HG03571 (cell line): Measurements from ENCODE around the gene HCRTR1.
A peak's percentile ranks its signal among the peaks of the same experiment; 100 is the strongest.

ENCODE experiments used
- ATAC-seq: cut with Tn5 transposase; IDR thresholded peaks from one replicate; pipeline ENCODE4 v1.9.1; 2021; ENCODE audit not compliant: unreplicated experiment

HCRTR1 gene

DNA sequence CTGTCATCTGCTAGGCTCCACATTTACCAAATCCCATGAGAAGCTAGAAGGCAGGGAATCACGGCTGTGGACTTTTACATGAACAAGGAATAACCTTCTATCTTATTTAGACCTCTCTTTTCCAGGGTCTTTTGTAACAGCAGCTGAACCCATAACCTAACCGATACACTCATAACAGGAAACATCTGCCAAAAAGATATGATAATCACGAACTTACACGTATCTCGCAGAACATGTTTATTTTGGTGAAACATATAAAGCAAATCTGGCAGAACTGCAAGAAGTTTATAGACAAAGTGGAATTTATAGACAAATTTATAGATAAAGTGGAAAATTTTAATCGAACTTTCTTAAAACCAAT is 20.8 kb upstream of the HCRTR1 start:
- ATAC-seq, result no peak

DNA sequence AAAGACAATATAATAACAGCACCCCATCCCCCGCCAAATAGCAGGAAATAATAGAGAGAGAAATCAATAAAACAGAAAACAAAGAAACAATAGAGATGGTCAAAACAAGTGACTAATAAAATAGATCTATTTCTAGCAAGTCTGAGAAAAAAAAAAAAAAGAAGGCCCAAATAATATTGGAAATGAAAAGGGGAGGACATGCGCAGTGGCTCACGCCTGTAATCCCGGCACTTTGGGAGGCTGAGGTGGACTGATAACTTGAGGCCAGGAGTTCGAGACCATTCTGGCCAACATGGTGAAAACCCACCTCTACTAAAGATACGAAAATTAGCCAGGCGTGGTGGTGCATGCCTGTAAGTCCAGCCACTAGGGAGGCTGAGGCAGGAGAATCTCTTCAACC is 18.5 kb upstream of the HCRTR1 start:
- no peak for ATAC-seq

- no peak for ATAC-seq
These were observed 16.8 kb upstream of the HCRTR1 start for GRCh38 chr1:31600641-31601040.

- no peak for ATAC-seq
These were observed 15.4 kb upstream of the HCRTR1 start for GRCh38 chr1:31602081-31602480.

DNA sequence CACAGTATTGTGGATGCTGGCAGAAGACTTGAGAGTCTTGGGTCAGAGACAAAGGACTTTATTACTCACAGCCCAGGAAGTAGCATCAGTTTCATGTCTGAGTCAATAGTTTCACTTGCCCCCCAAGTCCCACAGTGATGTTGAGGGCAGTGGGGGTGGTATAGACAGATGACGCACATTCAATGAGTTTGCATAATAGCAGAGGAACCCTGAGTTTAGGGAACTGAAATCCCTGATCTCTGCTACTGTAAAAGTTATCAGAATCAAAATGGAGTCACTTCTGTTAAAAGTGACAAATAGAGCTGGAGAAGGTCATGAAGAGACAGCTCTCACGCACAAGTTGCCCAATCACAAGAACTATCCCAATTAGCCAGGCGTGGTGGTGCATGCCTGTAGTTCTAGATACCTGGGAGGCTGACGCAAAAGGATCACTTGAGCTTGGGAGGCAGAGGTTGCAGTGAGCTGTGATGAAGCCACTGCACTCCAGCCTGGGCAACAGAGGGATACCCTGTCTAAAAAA is 11.5 kb upstream of the HCRTR1 start:
- peak; percentile 93 for ATAC-seq

DNA sequence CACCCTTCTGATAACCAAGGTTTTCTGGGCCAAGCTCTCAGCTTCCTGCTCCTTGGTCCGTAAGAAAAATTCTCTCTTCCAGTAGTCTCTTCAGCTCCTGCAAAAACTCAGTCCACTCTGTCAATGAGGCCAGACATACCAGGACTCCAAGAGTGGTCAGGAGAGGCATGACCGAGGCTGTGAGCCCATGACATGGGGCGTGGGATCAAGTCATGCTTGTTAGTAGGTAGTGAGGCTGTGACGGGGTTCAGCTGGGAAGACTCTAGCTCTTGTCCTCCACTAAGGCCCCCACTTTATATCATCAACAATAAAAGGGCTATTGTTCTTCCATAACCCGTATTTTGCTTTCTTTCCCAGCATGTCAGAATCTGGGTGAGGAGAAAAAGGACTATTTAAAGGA is 10.1 kb upstream of the HCRTR1 start:
- ATAC-seq, result no peak

DNA sequence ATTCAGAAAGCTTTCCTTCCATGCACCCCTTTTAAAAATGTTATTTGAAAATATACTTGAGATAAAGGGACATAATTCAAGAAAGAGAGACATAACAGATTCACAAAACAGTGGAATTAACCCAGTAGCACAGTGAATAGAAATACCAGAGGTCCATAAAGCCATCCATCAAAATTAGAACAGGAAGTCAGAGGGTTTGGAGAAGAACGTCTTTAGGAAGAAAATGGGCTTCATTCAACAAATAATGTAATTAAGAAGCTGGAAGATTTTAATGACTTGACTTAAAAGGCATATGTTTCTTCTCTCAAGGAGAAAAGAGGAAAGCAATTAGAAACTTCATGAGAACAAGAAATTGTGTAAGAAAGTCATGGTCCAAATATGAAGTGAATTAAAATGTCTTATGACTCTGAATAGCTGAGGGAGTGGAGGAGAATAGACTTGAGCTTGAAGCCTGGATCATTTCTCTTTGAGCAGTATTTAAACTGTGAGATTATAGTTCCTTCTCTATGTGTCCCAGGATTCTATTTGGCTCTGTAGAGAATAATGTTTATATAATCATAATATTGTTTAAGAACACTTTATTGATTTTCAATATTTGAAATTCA is 7.9 kb upstream of the HCRTR1 start:
- no peak for ATAC-seq

GRCh38 chr1:31614414-31615005 is 3.0 kb upstream of the HCRTR1 start:
- no peak for ATAC-seq

DNA sequence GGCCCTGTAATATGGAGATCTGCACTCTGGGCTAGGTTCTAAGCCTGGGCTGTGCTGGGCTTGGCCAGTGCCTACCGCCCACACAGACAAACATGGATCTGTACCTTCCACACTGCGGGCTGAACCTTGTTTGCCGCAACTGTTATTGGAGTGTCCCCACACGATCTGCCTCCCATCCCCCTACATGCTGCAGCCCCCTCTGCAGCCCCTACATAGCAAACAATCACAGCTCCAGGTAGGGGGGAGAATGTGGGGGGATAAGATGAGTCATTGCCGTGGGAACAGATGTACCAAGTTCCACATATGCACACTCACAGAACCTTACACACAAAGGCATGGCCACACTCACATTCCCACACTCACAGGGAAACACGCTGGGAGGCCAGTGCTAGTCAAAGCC is 2.1 kb upstream of the HCRTR1 start:
- ATAC-seq, result no peak

- ATAC-seq, result no peak
These were observed 1.6 kb upstream of the HCRTR1 start for GRCh38 chr1:31615939-31616338.

DNA sequence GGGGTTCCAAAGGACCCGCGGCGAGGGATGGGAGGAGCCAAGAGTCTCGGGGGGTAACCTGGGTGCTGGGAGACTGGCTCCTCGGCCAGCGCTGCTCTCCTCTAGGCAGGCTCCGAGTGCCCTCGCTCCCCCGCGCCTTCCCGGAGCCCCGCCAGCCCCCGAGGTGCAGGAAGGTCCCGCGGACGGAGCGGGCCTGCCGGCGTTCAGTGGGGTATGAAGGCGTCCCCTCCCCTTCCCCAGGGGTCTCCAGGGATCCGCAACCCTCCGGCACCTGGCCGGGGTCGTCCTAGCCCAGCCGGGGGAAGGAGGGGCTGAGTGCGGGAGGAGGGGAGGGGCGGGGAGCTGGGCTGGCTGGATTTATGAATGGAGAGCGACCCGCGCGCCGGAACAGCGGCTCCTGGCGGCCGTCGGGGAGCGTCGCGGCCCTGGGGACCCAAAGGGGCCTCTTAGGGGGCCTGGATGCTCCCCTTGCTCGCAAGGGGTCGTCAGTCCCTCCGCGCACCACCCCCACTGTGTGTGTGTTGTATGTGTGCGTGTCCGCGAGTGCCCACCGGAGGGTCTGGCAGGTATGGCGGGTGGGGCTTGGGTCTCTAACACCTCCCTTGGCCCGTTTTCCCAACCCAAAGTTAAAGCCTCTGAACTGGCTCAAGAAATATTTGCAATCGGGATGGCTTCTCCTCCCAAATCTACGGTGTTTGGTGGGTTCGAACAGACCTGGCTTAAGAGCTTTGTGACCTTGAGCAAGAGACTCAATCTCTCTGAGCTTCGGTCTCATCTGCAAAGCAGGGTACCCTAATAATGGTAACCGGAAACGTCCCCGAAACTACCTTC is 642 bp downstream of the HCRTR1 start:
- no peak for ATAC-seq

GRCh38 chr1:31618916-31619846 is 1.7 kb downstream of the HCRTR1 start:
- no peak for ATAC-seq

DNA sequence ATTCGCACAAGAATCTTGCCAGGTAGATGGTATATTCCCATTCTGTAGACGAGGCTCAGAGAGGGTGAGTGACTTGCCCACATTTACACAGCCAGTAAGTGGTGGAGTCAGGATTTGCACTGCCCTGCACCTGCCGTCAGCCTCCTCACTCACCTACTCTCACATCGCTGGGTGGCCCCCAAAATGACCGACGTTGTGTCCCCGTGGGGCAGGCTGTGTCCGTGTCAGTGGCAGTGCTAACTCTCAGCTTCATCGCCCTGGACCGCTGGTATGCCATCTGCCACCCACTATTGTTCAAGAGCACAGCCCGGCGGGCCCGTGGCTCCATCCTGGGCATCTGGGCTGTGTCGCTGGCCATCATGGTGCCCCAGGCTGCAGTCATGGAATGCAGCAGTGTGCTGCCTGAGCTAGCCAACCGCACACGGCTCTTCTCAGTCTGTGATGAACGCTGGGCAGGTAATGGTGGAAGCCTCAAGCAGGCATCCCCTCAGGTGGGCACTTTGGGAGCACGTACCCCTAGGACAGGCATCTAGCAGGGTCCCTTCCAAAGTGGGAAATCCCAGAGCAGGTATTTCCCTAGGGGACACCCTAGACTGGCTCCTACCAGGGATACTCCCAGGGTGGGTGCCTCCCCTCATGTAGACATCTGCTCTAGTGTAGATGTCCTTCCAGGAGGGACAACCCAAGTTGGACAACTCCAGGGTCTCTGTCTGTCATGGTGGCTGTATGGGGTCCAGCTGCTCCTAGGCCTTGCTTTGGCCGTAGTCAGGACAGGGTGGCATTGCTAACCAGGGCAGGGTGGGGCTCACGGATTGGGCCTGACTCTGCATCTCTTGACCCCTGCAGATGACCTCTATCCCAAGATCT is 3.4 kb downstream of the HCRTR1 start:
- ATAC-seq, result no peak

DNA sequence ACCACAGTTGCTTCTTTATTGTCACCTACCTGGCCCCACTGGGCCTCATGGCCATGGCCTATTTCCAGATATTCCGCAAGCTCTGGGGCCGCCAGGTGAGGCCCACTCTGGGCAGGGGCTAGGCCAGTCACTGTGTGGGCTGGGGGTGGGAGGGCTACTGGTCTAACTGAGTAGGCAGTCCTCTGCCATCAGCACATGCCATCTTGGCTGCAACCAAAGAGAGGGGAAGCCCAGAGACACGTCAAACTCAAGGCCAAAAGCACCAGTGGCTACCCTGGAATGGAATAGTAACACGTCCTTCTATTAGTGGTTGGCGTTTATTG is 4.0 kb downstream of the HCRTR1 start:
- ATAC-seq, result no peak

DNA sequence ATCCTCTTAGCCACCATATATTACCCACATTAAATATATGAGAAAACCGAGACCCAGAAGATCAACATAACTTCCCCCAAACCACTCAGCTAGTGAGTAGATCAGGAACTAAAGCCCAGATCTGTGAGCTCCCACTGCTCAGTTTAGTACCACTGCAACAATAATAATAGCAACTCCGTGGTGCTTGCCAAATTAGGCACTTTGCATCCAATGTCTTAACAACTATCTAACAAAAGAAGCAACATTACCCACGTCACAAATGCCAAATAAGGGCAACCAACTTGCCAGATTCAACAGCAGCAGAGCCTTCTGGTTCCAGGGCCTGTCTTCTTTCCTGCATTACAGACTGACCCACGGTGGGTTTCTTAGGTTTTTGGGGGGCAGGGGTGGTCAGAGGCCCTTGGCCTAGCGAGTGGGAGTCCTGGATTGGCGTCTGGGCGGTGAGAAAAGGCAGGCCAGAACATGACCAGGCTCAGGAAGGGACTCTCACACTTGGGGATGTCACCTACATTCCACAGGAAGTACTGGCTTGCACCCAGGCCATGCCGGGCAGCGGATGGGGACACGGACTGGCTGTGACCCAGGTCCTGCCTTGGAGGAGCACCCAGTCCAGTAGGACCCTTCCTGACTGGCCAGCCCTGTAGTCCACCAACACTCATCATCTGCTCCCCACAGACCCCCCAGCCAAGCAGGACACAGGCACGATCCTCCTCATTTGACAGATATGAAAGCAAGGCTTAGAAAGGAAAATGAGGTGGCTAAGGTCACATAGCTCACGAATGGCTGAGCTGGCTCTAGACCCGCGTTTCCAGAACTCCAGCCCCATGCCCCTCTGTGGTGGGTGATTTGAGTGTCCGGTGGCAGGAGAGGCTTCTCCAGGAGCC is 4.6 kb downstream of the HCRTR1 start:
- ATAC-seq, result no peak

DNA sequence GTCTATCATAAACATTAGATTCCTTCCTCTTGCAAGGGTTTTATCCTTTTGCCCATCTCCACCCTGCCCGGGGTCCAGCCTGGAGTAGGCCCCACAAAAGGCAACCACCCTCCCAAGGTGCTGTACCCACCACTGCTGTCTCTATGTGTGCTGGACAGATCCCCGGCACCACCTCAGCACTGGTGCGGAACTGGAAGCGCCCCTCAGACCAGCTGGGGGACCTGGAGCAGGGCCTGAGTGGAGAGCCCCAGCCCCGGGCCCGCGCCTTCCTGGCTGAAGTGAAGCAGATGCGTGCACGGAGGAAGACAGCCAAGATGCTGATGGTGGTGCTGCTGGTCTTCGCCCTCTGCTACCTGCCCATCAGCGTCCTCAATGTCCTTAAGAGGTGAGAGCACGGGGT is 5.9 kb downstream of the HCRTR1 start:
- ATAC-seq, result no peak

DNA sequence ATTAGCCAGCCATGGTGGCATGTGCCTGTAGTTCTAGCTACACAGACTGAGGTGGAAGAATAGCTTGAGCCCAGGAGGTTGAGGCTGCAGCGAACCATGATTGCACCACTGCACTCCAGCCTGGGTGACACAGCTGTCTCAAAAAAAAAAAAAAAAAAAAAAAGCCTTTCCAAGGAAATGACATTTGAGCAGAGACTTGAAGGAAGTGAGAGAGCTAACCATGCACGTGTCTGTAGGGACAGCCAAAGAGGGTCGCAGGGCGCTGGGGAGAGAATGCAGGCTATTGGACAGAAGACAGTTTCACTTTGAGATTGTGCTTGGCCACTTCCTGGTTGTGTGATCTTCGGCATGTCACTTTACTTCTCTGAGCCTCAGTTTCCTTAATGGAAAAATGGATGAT is 6.8 kb downstream of the HCRTR1 start:
- no peak for ATAC-seq

GRCh38 chr1:31624731-31625514 is 7.4 kb downstream of the HCRTR1 start:
- ATAC-seq, result no peak
